Natural killer cell (primary cell): Measurements from ENCODE around the gene KRTAP5-1. TPM values are rescaled to one million over a fixed set of nuclear protein-coding genes. Genes with fewer than 3 reads are reported as not detected.

Experiments
- ATAC-seq, 3 donors: fragments of 150-1000 bp in 2 of 3; fragments of 200-7000 bp in 1 of 3; cut with Tn5 transposase; 1 replicate in 1 of 3; 2 replicates in 2 of 3; pipeline ENCODE4 v1.10.0; 2021; ENCODE audit warnings: mild to moderate bottlenecking in 2 of 3, moderate library complexity in 2 of 3
- DNase-seq, 2 donors: peaks; one replicate each; pipeline versions ENCODE4 v3.0.0 to v3.0.0-alpha.2; 2013 to 2021; ENCODE audit warnings: mixed read lengths in 1 of 2
- H3K27ac ChIP-seq: one replicate; pipeline ENCODE4 v1.5.1; 2013; ENCODE audit warnings: mild to moderate bottlenecking, low read length
- H3K27me3 ChIP-seq: one replicate; pipeline ENCODE4 v1.6.1; 2013; ENCODE audit warnings: low read length; ENCODE audit not compliant: control insufficient read depth, insufficient read depth
- H3K36me3 ChIP-seq: one replicate; pipeline ENCODE4 v1.6.1; 2013; ENCODE audit warnings: low read length; ENCODE audit not compliant: control insufficient read depth, insufficient read depth
- H3K4me1 ChIP-seq: one replicate; pipeline ENCODE4 v1.6.1; 2013; ENCODE audit warnings: low read length; ENCODE audit not compliant: control insufficient read depth, insufficient read depth
- H3K4me3 ChIP-seq: one replicate; pipeline ENCODE4 v1.5.1; 2013; ENCODE audit warnings: low read length
- H3K9me3 ChIP-seq: one replicate; pipeline ENCODE4 v1.6.1; 2013; ENCODE audit warnings: low read length; ENCODE audit not compliant: control insufficient read depth, insufficient read depth
- H3K27ac Mint-ChIP-seq, 2 donors: one replicate each; pipeline ENCODE4 v1.8.0; 2022; ENCODE audit warnings: mild to moderate bottlenecking in 2 of 2, mixed read lengths in 2 of 2, moderate library complexity in 1 of 2
- H3K27me3 Mint-ChIP-seq, 2 donors: one replicate each; pipeline ENCODE4 v1.8.0; 2022; ENCODE audit warnings: low read depth in 2 of 2, mixed read lengths in 2 of 2
- H3K36me3 Mint-ChIP-seq: one replicate; pipeline ENCODE4 v1.8.0; 2022; ENCODE audit warnings: mixed read lengths
- H3K4me1 Mint-ChIP-seq, 2 donors: one replicate each; pipeline ENCODE4 v1.8.0; 2022; ENCODE audit warnings: mixed read lengths in 2 of 2
- H3K4me3 Mint-ChIP-seq: one replicate; pipeline ENCODE4 v1.8.0; 2022; ENCODE audit warnings: mild to moderate bottlenecking, moderate library complexity, mixed read lengths
- H3K9me3 Mint-ChIP-seq, 2 donors: one replicate each; pipeline ENCODE4 v1.8.0; 2022; ENCODE audit warnings: mixed read lengths in 2 of 2
- CTCF ChIP-seq: fragments of 200-600 bp; IDR thresholded peaks from one replicate; pipeline ENCODE4 v1.8.0; 2022; ENCODE audit warnings: antibody characterized with exemption
- WGBS: methylation state at CpG from one replicate; pipeline ENCODE4 v1.1.7; 2013; ENCODE audit warnings: missing lambda C conversion rate; ENCODE audit not compliant: insufficient coverage; 5-methylcytosine and 5-hydroxymethylcytosine counted together
- intact Hi-C: fragments of 100-400 bp; cut with micrococcal nuclease; formaldehyde crosslinking; loops from one replicate; pipeline ENCODE4 v1.14.2; 2022
- total RNA-seq, 4 donors: library from RNA; stranded (reverse); fragments of 120-200 nt in 1 of 4; gene quantifications; one replicate each; pipeline versions ENCODE4 v1.2.3 to v1.2.4, GENCODE V29; 2013 to 2022

The KRTAP5-1 gene
- total RNA-seq, 3 donors from 2014 or later (not counting 1 experiment from before 2014, with no cell fraction given) = not detected

- no peak overlapping the region for H3K4me3 Mint-ChIP-seq
- no peak for ATAC-seq
- H3K9me3 Mint-ChIP-seq = no peaks in the 10 kb centered on the region
- TF ChIP-seq CTCF = no peak
- H3K36me3 ChIP-seq = no peaks in the 10 kb centered on the region
- peaks cover 11 to 15% of the 10 kb centered on the region in 2 donors for H3K27me3 Mint-ChIP-seq
- H3K27ac ChIP-seq = no peak overlapping the region
- H3K9me3 ChIP-seq = no peaks in the 10 kb centered on the region
- H3K4me1 Mint-ChIP-seq = peaks cover 0 to under 1% of the 10 kb centered on the region in 2 donors
- no peaks in the 10 kb centered on the region for H3K36me3 Mint-ChIP-seq
- H3K4me3 ChIP-seq = no peak overlapping the region
- H3K27me3 ChIP-seq = peaks cover 6% of the 10 kb centered on the region
- peaks cover 8% of the 10 kb centered on the region for H3K4me1 ChIP-seq
- intact Hi-C loops = no loop called here
- no peak overlapping the region for H3K27ac Mint-ChIP-seq
- WGBS = 88% methylated on average over 22 of the region's 22 CpGs
- no peak for DNase-seq
Measured at GRCh38 chr11:1541474-1542204, 43.4 kb downstream of the KRTAP5-1 start.

GRCh38 chr11:1540074-1540473 lies 45.0 kb downstream of the KRTAP5-1 start:
- Mint-ChIP-seq H3K27ac (no peak overlapping the region), H3K9me3 (no peaks in the 10 kb centered on the region), H3K27me3 (peaks cover 4 to 8% of the 10 kb centered on the region in 2 donors), H3K36me3 (no peaks in the 10 kb centered on the region), H3K4me3 (no peak overlapping the region), H3K4me1 (peaks cover 11 to 15% of the 10 kb centered on the region in 2 donors)
- WGBS = 85% methylated on average over 6 of the region's 6 CpGs
- no peak for TF ChIP-seq CTCF
- no peak for DNase-seq
- ATAC-seq = no peak
- H3K27ac ChIP-seq = no peak overlapping the region
- H3K9me3 ChIP-seq = no peaks in the 10 kb centered on the region
- intact Hi-C loops = no loop called here
- H3K4me3 ChIP-seq = no peak overlapping the region
- no peaks in the 10 kb centered on the region for H3K36me3 ChIP-seq
- no peaks in the 10 kb centered on the region for H3K27me3 ChIP-seq
- H3K4me1 ChIP-seq = peaks cover 7% of the 10 kb centered on the region

GRCh38 chr11:1538153-1538552 lies 46.9 kb downstream of the KRTAP5-1 start:
- Histone ChIP-seq H3K27ac (no peak overlapping the region), H3K27me3 (no peaks in the 10 kb centered on the region), H3K4me1 (peaks cover 18% of the 10 kb centered on the region), H3K36me3 (peaks cover 6% of the 10 kb centered on the region), H3K4me3 (no peak overlapping the region), H3K9me3 (no peaks in the 10 kb centered on the region)
- intact Hi-C loops = no loop called here
- H3K4me3 Mint-ChIP-seq = no peak overlapping the region
- ATAC-seq (no peak), DNase-seq (no peak)
- H3K27me3 Mint-ChIP-seq = peaks cover 4 to 8% of the 10 kb centered on the region in 2 donors
- no peaks in the 10 kb centered on the region for H3K36me3 Mint-ChIP-seq
- TF ChIP-seq CTCF = no peak
- peaks cover 25% of the 10 kb centered on the region in 2 donors for H3K4me1 Mint-ChIP-seq
- no peaks in the 10 kb centered on the region for H3K9me3 Mint-ChIP-seq
- no peak overlapping the region for H3K27ac Mint-ChIP-seq
- WGBS = 94% methylated on average over 5 of the region's 5 CpGs
